GM12878 (cell line): ENCODE data around the gene UBB. TPM values are rescaled to one million over a fixed set of nuclear protein-coding genes. Genes with fewer than 3 reads are reported as not detected.

Experiments
- ATAC-seq: fragments of 200-7000 bp; cut with Tn5 transposase; 3 replicates; pipeline ENCODE4 v1.9.1; 2020; ENCODE audit warnings: mild to moderate bottlenecking, moderate library complexity
- BruUV-seq: library from RNA; stranded (reverse); fragments of 400-500 nt; replicated peaks from 2 replicates; lab custom pipeline; 2021; lab: Mats Ljungman, UMichigan
- CTCF ChIA-PET: fragments of 300-600 bp; sonication (Branson Sonifier 250); formaldehyde crosslinking; extraction: SDS; loops from one replicate; lab custom pipeline; 2021; ENCODE audit warnings: inconsistent platforms; lab: Yijun Ruan, JAX
- POLR2A ChIA-PET: fragments of 350-600 bp; formaldehyde crosslinking; extraction: SDS; loops from one replicate; lab custom pipeline; 2021; ENCODE audit warnings: inconsistent platforms; lab: Charles Lee
- RAD21 ChIA-PET: fragments of 300-600 bp; sonication (Branson Sonifier 250); formaldehyde crosslinking; loops from one replicate; lab custom pipeline; 2023; ENCODE audit warnings: antibody characterized with exemption; ENCODE audit not compliant: unreplicated experiment; lab: Charles Lee
- SMC1A ChIA-PET: fragments of 300-600 bp; sonication (Branson Sonifier 250); formaldehyde crosslinking; loops from one replicate; lab custom pipeline; 2023; ENCODE audit not compliant: unreplicated experiment, uncharacterized antibody; lab: Charles Lee
- DNase-seq: peaks from one replicate; pipeline ENCODE4 v3.0.0-alpha.2; 2011; ENCODE audit warnings: low read depth, low spot score
- FAIRE-seq: peaks from 3 replicates; lab custom pipeline; 2011; peaks lifted over from hg19 to GRCh38; lab: Jason Lieb, UNC
- H2AFZ ChIP-seq: 2 replicates; pipeline ENCODE4 v1.6.0; 2011; ENCODE audit warnings: low read depth, low read length, control low read depth; ENCODE audit not compliant: control insufficient read depth
- H3K27ac ChIP-seq: 2 replicates; pipeline ENCODE4 v1.5.1; 2011; ENCODE audit warnings: control low read depth; ENCODE audit not compliant: control insufficient read depth, insufficient read depth
- H3K27me3 ChIP-seq, 2 experiments: replicated peaks in 1 of 2; 2 replicates each; pipeline versions ENCODE4 v1.6.0 to v1.6.1; 2011; ENCODE audit warnings: low read length in 1 of 2; ENCODE audit not compliant: control insufficient read depth in 2 of 2, insufficient read depth in 2 of 2
- H3K36me3 ChIP-seq, 2 experiments: 2 replicates each; pipeline ENCODE4 v1.5.1; 2011; ENCODE audit warnings: low read length in 1 of 2; ENCODE audit not compliant: control insufficient read depth in 2 of 2, insufficient read depth in 2 of 2
- H3K4me1 ChIP-seq: 2 replicates; pipeline ENCODE4 v1.6.1; 2011; ENCODE audit warnings: mild to moderate bottlenecking, low read length, moderate library complexity, mixed read lengths; ENCODE audit not compliant: control insufficient read depth, insufficient read depth
- H3K4me2 ChIP-seq: 2 replicates; pipeline ENCODE4 v1.6.0; 2011; ENCODE audit warnings: control low read depth; ENCODE audit not compliant: control insufficient read depth, insufficient read depth
- H3K4me3 ChIP-seq: fragments of 200-600 bp; sonication (generic); 2 replicates; pipeline ENCODE4 v1.5.1; 2016
- H3K79me2 ChIP-seq: 2 replicates; pipeline ENCODE4 v1.6.0; 2011; ENCODE audit warnings: low read length; ENCODE audit not compliant: control insufficient read depth, insufficient read depth
- H3K9ac ChIP-seq: 2 replicates; pipeline ENCODE4 v1.8.0; 2011; ENCODE audit warnings: low read length, control low read depth, mixed read lengths; ENCODE audit not compliant: control insufficient read depth, insufficient read depth
- H3K9me3 ChIP-seq: replicated peaks from 3 replicates; pipeline ENCODE4 v1.5.1; 2011; ENCODE audit warnings: mild to moderate bottlenecking, low read length; ENCODE audit not compliant: control insufficient read depth, insufficient read depth
- H4K20me1 ChIP-seq: 2 replicates; pipeline ENCODE4 v1.6.0; 2011; ENCODE audit not compliant: control insufficient read depth, insufficient read depth
- ATF7 ChIP-seq: fragments of 450-650 bp; IDR thresholded peaks from 2 replicates; pipeline ENCODE4 v1.6.1; 2016; ENCODE audit warnings: low read depth, mild to moderate bottlenecking
- BACH1 ChIP-seq: fragments of 450-650 bp; IDR thresholded peaks from 2 replicates; pipeline ENCODE4 v1.6.1; 2017; ENCODE audit warnings: mild to moderate bottlenecking, borderline replicate concordance
- BCLAF1 ChIP-seq: fragments of 450-650 bp; IDR thresholded peaks from 2 replicates; pipeline ENCODE4 v1.6.1; 2017; ENCODE audit warnings: antibody characterized with exemption, mild to moderate bottlenecking, moderate library complexity
- E2F4 ChIP-seq: IDR thresholded peaks from 2 replicates; pipeline ENCODE4 v1.6.1; 2012; ENCODE audit warnings: low read depth, low read length, improper control_type of control experiment
- EP300 ChIP-seq, 2 experiments: fragments of 150-350 bp in 1 of 2; IDR thresholded peaks; 2 replicates each; pipeline ENCODE4 v1.6.1; 2011 to 2012; ENCODE audit warnings: low read depth in 2 of 2, low read length in 2 of 2, borderline replicate concordance in 1 of 2, improper control_type of control experiment in 1 of 2, inconsistent platforms in 1 of 2; ENCODE audit not compliant: control insufficient read depth in 1 of 2
- JUND ChIP-seq: IDR thresholded peaks from 2 replicates; pipeline ENCODE4 v1.6.1; 2012; ENCODE audit warnings: low read depth, mild to moderate bottlenecking, low read length, improper control_type of control experiment, moderate library complexity
- NFYB ChIP-seq: IDR thresholded peaks from 2 replicates; pipeline ENCODE4 v1.6.1; 2011; ENCODE audit warnings: low read depth, mild to moderate bottlenecking, low read length, improper control_type of control experiment, moderate library complexity; ENCODE audit not compliant: insufficient read depth
- POLR2A ChIP-seq: IDR thresholded peaks from 2 replicates; pipeline ENCODE4 v1.6.1; 2011; ENCODE audit warnings: low read depth, mild to moderate bottlenecking, low read length
- POLR2AphosphoS2 ChIP-seq: IDR thresholded peaks from 2 replicates; pipeline ENCODE4 v1.6.1; 2011; ENCODE audit warnings: low read depth, mild to moderate bottlenecking, low read length, improper control_type of control experiment, moderate library complexity
- POLR2AphosphoS5 ChIP-seq: IDR thresholded peaks from 2 replicates; pipeline ENCODE4 v1.6.1; 2011; ENCODE audit warnings: mild to moderate bottlenecking, low read length, inconsistent platforms
- SKIL ChIP-seq: fragments of 450-650 bp; IDR thresholded peaks from 2 replicates; pipeline ENCODE4 v1.6.1; 2017; ENCODE audit warnings: mild to moderate bottlenecking, low read depth, inconsistent platforms; ENCODE audit not compliant: poor library complexity, severe bottlenecking
- SMAD1 ChIP-seq: fragments of 450-650 bp; IDR thresholded peaks from 2 replicates; pipeline ENCODE4 v1.6.1; 2018; ENCODE audit warnings: mild to moderate bottlenecking, low read depth; ENCODE audit not compliant: partially characterized antibody
- SMC3 ChIP-seq: IDR thresholded peaks from 2 replicates; pipeline ENCODE4 v1.6.1; 2011; ENCODE audit warnings: low read length, improper control_type of control experiment, borderline replicate concordance
- SPI1 ChIP-seq: IDR thresholded peaks from 2 replicates; pipeline ENCODE4 v1.6.1; 2011; ENCODE audit warnings: low read depth, mild to moderate bottlenecking, low read length, moderate library complexity, borderline replicate concordance; ENCODE audit not compliant: insufficient read depth
- ZNF207 ChIP-seq: fragments of 450-650 bp; IDR thresholded peaks from 2 replicates; pipeline ENCODE4 v1.6.1; 2014; ENCODE audit warnings: antibody characterized with exemption, mild to moderate bottlenecking, borderline replicate concordance
- ZSCAN29 ChIP-seq: fragments of 450-650 bp; IDR thresholded peaks from 2 replicates; pipeline ENCODE4 v1.6.1; 2017; ENCODE audit warnings: mild to moderate bottlenecking, moderate library complexity
- WGBS: methylation state at CpG from one replicate; pipeline ENCODE4 v1.1.6; 2016; ENCODE audit warnings: low lambda C conversion rate; ENCODE audit not compliant: insufficient replicate concordance, insufficient coverage; ENCODE audit errors: missing lambda C conversion rate; 5-methylcytosine and 5-hydroxymethylcytosine counted together
- in situ Hi-C: fragments of 300-500 bp; cut with MboI; formaldehyde crosslinking; loops from 9 replicates; pipeline ENCODE4 v1.14.3; 2018; ENCODE audit warnings: mixed read lengths
- intact Hi-C: fragments of 100-400 bp; cut with micrococcal nuclease; formaldehyde crosslinking; loops from one replicate; pipeline ENCODE4 v1.14.2; 2022; ENCODE audit not compliant: unreplicated experiment
- polyA plus RNA-seq, 11 experiments: library from polyadenylated mRNA; depleted of rRNA in 4 of 11; unstranded in 6 of 11; stranded (reverse) in 5 of 11; fragments of >200 nt; fragmentation: Nextera tagmentation in 4 of 11; fragmentation: Illumina TruSeq in 1 of 11; extraction: Ambion mirVana in 4 of 11; extraction: Trizol in 1 of 11; gene quantifications; 1 replicate in 1 of 11; 2 replicates in 10 of 11; pipeline versions ENCODE4 v1.2.1 to v1.2.3, GENCODE V29; 2011 to 2016; ENCODE audit warnings: inconsistent platforms in 2 of 11, missing spikeins in 2 of 11, low read depth in 1 of 11
- total RNA-seq, 4 experiments: library from RNA; depleted of rRNA in 3 of 4; stranded (reverse); fragments of >200 nt in 3 of 4; fragmentation: Illumina TruSeq in 1 of 4; extraction: Trizol in 1 of 4; gene quantifications; 2 replicates each; pipeline versions ENCODE4 v1.2.1 to v1.2.3, GENCODE V29; 2013 to 2021

The UBB gene
- total and polyA plus RNA-seq, 10 of the 15 experiments (the other 5 are each of a cell fraction or from before 2014, with no cell fraction given), result 1,133 to 4,246 (median 2,099) TPM

- SMC1A ChIA-PET, result interaction anchor here (1.0 to 3.0 kb wide), 7 partner anchors 14 to 138 kb away, joined by 3 to 16 read pairs (median 5); partner anchors contain the start of gene TRPV2
- H3K4me2 ChIP-seq, result peak overlapping the region; percentile 83
- H3K9me3 ChIP-seq, result no peaks in the 10 kb centered on the region; the same call in 2 of the 3 replicates
- POLR2A ChIA-PET, result interaction anchor here (2.6 to 3.2 kb wide), 2 partner anchors 25 to 33 kb away, joined by 7 to 37 read pairs; partner anchors contain the start of gene TRPV2
- H2AFZ ChIP-seq, result no peak overlapping the region
- CTCF ChIA-PET, result interaction anchor here (0.7 to 4.5 kb wide), 8 partner anchors 20 to 143 kb away, joined by 3 to 53 read pairs (median 4); partner anchors contain the start of gene TRPV2
- peaks cover 4 to 11% of the 10 kb centered on the region in 2 experiments for H3K36me3 ChIP-seq
- no peaks in the 10 kb centered on the region for H3K27me3 ChIP-seq
- 34% methylated on average over 4 of the region's 4 CpGs for WGBS
- intact Hi-C loops, result no loop called here
- BruUV-seq, result no TSS peak
- peak overlapping the region; percentile 76 for H3K4me3 ChIP-seq
- H3K79me2 ChIP-seq, result peaks cover 31% of the 10 kb centered on the region
- no peak overlapping the region for H3K27ac ChIP-seq
- RAD21 ChIA-PET, result interaction anchor here (1.0 to 1.9 kb wide), 5 partner anchors 25 to 138 kb away, joined by 3 to 8 read pairs (median 4); partner anchors contain the start of gene TRPV2
- ATAC-seq, result peak; percentile 5; the same call in 1 of the 3 replicates
- H3K9ac ChIP-seq, result no peak overlapping the region
- H4K20me1 ChIP-seq, result peaks cover 4% of the 10 kb centered on the region
- no peak for FAIRE-seq
- in situ Hi-C loops, result loop anchor here (5.0 kb wide), 1 partner anchor 34 kb away; the partner anchor contains the start of gene TRPV2
- H3K4me1 ChIP-seq, result peaks cover 16% of the 10 kb centered on the region
- no peak for DNase-seq
- no peak for TF ChIP-seq EP300 (IDR thresholded peaks at IDR 0.05; ENCODE audit: borderline replicate concordance in 1 of 2, control insufficient read depth in 1 of 2, low read depth in 2 of 2, low read length in 2 of 2)
- no peak for TF ChIP-seq ATF7
- no peak for TF ChIP-seq SMAD1
- TF ChIP-seq BACH1, result 0 out of 2 replicates have a peak, but pooled peaks have one; percentile 30
- no peak for TF ChIP-seq NFYB
- no peak for TF ChIP-seq JUND
- peak; percentile 83 for TF ChIP-seq POLR2AphosphoS5
- TF ChIP-seq POLR2AphosphoS2, result peak; percentile 64; the same call in 1 of the 2 replicates
- peak; percentile 67; the same call in 1 of the 2 replicates for TF ChIP-seq SPI1
- TF ChIP-seq SKIL, result no peak
- no peak for TF ChIP-seq SMC3
- TF ChIP-seq E2F4, result no peak
- TF ChIP-seq ZNF207, result no peak
- peak; percentile 46; the same call in 1 of the 2 replicates for TF ChIP-seq POLR2A
- no peak for TF ChIP-seq BCLAF1
- no peak for TF ChIP-seq ZSCAN29
Observed at GRCh38 chr17:16383216-16383615, 2.3 kb downstream of the UBB start.
